Hepatocyte (in vitro differentiated cells): ENCODE measurements around the gene SOX13. TPM values are rescaled to one million over a fixed set of nuclear protein-coding genes. Genes with fewer than 3 reads are reported as not detected.

Experiments used
- DNase-seq: peaks from one replicate; pipeline ENCODE4 v3.0.0-alpha.2; 2016; ENCODE audit warnings: low spot score
- H2AFZ ChIP-seq: fragments of 200-600 bp; sonication (generic); 2 replicates; pipeline ENCODE4 v1.6.0; 2016; ENCODE audit warnings: antibody characterized with exemption, mild to moderate bottlenecking
- H3K27ac ChIP-seq: fragments of 200-600 bp; sonication (generic); 2 replicates; pipeline ENCODE4 v1.5.1; 2016; ENCODE audit warnings: mild to moderate bottlenecking
- H3K27me3 ChIP-seq: fragments of 200-600 bp; sonication (generic); 2 replicates; pipeline ENCODE4 v1.6.1; 2016
- H3K36me3 ChIP-seq: fragments of 200-600 bp; sonication (generic); replicated peaks from 2 replicates; pipeline ENCODE4 v1.5.1; 2016; ENCODE audit warnings: low read depth; ENCODE audit not compliant: insufficient read depth
- H3K4me1 ChIP-seq: fragments of 200-600 bp; sonication (generic); 2 replicates; pipeline ENCODE4 v1.5.1; 2016; ENCODE audit warnings: mild to moderate bottlenecking, moderate library complexity; ENCODE audit not compliant: insufficient read depth
- H3K4me2 ChIP-seq: fragments of 200-600 bp; sonication (generic); 2 replicates; pipeline ENCODE4 v1.6.0; 2016
- H3K4me3 ChIP-seq: fragments of 200-600 bp; sonication (generic); 2 replicates; pipeline ENCODE4 v1.5.1; 2016; ENCODE audit warnings: mild to moderate bottlenecking
- H3K79me2 ChIP-seq: fragments of 200-600 bp; sonication (generic); 2 replicates; pipeline ENCODE4 v1.6.0; 2017; ENCODE audit warnings: mild to moderate bottlenecking
- H3K9me2 ChIP-seq: fragments of 200-600 bp; sonication (generic); replicated peaks from 2 replicates; pipeline ENCODE4 v1.6.0; 2017; ENCODE audit warnings: mild to moderate bottlenecking; ENCODE audit not compliant: insufficient read depth
- H3K9me3 ChIP-seq: fragments of 200-600 bp; sonication (generic); 2 replicates; pipeline ENCODE4 v1.5.1; 2016; ENCODE audit warnings: low read depth, mild to moderate bottlenecking
- H4K20me1 ChIP-seq: fragments of 200-600 bp; sonication (generic); 2 replicates; pipeline ENCODE4 v1.6.0; 2016; ENCODE audit warnings: mild to moderate bottlenecking; ENCODE audit not compliant: insufficient read depth, poor library complexity, severe bottlenecking
- CTCF ChIP-seq: fragments of 200-600 bp; sonication (generic); IDR thresholded peaks from 2 replicates; pipeline ENCODE4 v1.5.1; 2016; ENCODE audit warnings: antibody characterized with exemption, mild to moderate bottlenecking; ENCODE audit not compliant: poor library complexity
- EZH2 ChIP-seq: fragments of 200-600 bp; sonication (generic); IDR thresholded peaks from 2 replicates; pipeline ENCODE4 v1.6.1; 2016; ENCODE audit warnings: antibody characterized with exemption, mild to moderate bottlenecking, borderline replicate concordance
- EZH2phosphoT487 ChIP-seq: fragments of 200-600 bp; sonication (generic); IDR thresholded peaks from one replicate; pipeline ENCODE4 v1.6.1; 2018; ENCODE audit warnings: antibody characterized with exemption, mild to moderate bottlenecking, low read depth, moderate library complexity; ENCODE audit not compliant: unreplicated experiment, severe bottlenecking
- WGBS: methylation state at CpG from one replicate; pipeline ENCODE4 v1.1.6; 2016; ENCODE audit warnings: low lambda C conversion rate; ENCODE audit errors: missing lambda C conversion rate; 5-methylcytosine and 5-hydroxymethylcytosine counted together
- polyA plus RNA-seq: library from polyadenylated mRNA; unstranded; fragments of >200 nt; fragmentation: Nextera tagmentation; extraction: Ambion mirVana; gene quantifications from 2 replicates; pipeline ENCODE4 v1.2.1, GENCODE V29; 2016
- total RNA-seq: library from RNA; depleted of rRNA; stranded (reverse); fragments of >200 nt; gene quantifications from 2 replicates; pipeline ENCODE4 v1.2.3, GENCODE V29; 2014

Gene SOX13
- total and polyA plus RNA-seq, 2 experiments from 2014 or later: 11.9 to 22.3 TPM

GRCh38 chr1:204069887-204070286 is 3.0 kb upstream of the SOX13 start:
- Histone ChIP-seq H3K9me3 (no peaks in the 10 kb centered on the region), H4K20me1 (no peaks in the 10 kb centered on the region), H2AFZ (no peak overlapping the region), H3K4me3 (no peak overlapping the region), H3K4me1 (no peaks in the 10 kb centered on the region), H3K27me3 (no peaks in the 10 kb centered on the region), H3K4me2 (no peak overlapping the region), H3K27ac (no peak overlapping the region), H3K36me3 (no peaks in the 10 kb centered on the region), H3K9me2 (no peaks in the 10 kb centered on the region), H3K79me2 (peaks cover 11% of the 10 kb centered on the region)
- TF ChIP-seq EZH2phosphoT487 (no peak), CTCF (no peak), EZH2 (no peak)
- 77% methylated on average over 1 of the region's 1 CpG for WGBS
- no peak for DNase-seq

GRCh38 chr1:204070895-204071294 is 2.0 kb upstream of the SOX13 start:
- no peaks in the 10 kb centered on the region for H3K9me2 ChIP-seq
- 79% methylated on average over 6 of the region's 6 CpGs for WGBS
- H3K9me3 ChIP-seq: no peaks in the 10 kb centered on the region

GRCh38 chr1:204073837-204074273 is 940 bp downstream of the SOX13 start:
- peak overlapping the region; percentile 90 for H3K27ac ChIP-seq
- no peaks in the 10 kb centered on the region for H4K20me1 ChIP-seq
- H3K79me2 ChIP-seq: peaks cover 50% of the 10 kb centered on the region
- TF ChIP-seq EZH2 (no peak), EZH2phosphoT487 (no peak), CTCF (no peak)
- H3K27me3 ChIP-seq: no peaks in the 10 kb centered on the region
- H3K4me2 ChIP-seq: peak overlapping the region; percentile 93
- DNase-seq: peak; percentile 51
- peak overlapping the region; percentile 96 for H2AFZ ChIP-seq
- H3K9me2 ChIP-seq: no peaks in the 10 kb centered on the region
- H3K36me3 ChIP-seq: no peaks in the 10 kb centered on the region
- under 1% methylated on average over 34 of the region's 39 CpGs for WGBS
- H3K4me3 ChIP-seq: peak overlapping the region; percentile 89
- peaks cover 30% of the 10 kb centered on the region for H3K4me1 ChIP-seq
- H3K9me3 ChIP-seq: no peaks in the 10 kb centered on the region

More at GRCh38 chr1:204070895-204071294, 2.0 kb upstream of the SOX13 start:
- no peak for DNase-seq
- peaks cover 21% of the 10 kb centered on the region for H3K79me2 ChIP-seq
- no peak overlapping the region for H2AFZ ChIP-seq
- H3K36me3 ChIP-seq: no peaks in the 10 kb centered on the region
- H3K4me2 ChIP-seq: no peak overlapping the region
- H3K27me3 ChIP-seq: no peaks in the 10 kb centered on the region
- peaks cover 7% of the 10 kb centered on the region for H3K4me1 ChIP-seq
- H3K27ac ChIP-seq: no peak overlapping the region
- no peak overlapping the region for H3K4me3 ChIP-seq
- TF ChIP-seq CTCF (no peak), EZH2 (no peak), EZH2phosphoT487 (no peak)
- H4K20me1 ChIP-seq: no peaks in the 10 kb centered on the region
